Adipocyte (in vitro differentiated cells): ENCODE data around the gene LYPD4.
A peak's percentile ranks its signal among the peaks of the same experiment; 100 is the strongest.

Experiments
- DNase-seq: peaks from one replicate; pipeline ENCODE4 v3.0.0-alpha.2; 2015; ENCODE audit warnings: low read depth
- H3K27me3 ChIP-seq: replicated peaks from 2 replicates; pipeline ENCODE4 v1.7.0; 2013; ENCODE audit warnings: mild to moderate bottlenecking, low read length, moderate library complexity; ENCODE audit not compliant: control insufficient read depth, insufficient read depth
- H3K36me3 ChIP-seq: 2 replicates; pipeline ENCODE4 v1.7.0; 2013; ENCODE audit warnings: low read length, mild to moderate bottlenecking, moderate library complexity; ENCODE audit not compliant: control insufficient read depth, insufficient read depth, severe bottlenecking
- H3K4me1 ChIP-seq: 2 replicates; pipeline ENCODE4 v1.7.0; 2013; ENCODE audit warnings: mild to moderate bottlenecking, low read length, moderate library complexity; ENCODE audit not compliant: control insufficient read depth, insufficient read depth
- H3K4me3 ChIP-seq: 2 replicates; pipeline ENCODE4 v1.7.0; 2013; ENCODE audit warnings: mild to moderate bottlenecking, low read length, moderate library complexity
- H3K9ac ChIP-seq: 2 replicates; pipeline ENCODE4 v1.7.0; 2013; ENCODE audit warnings: mild to moderate bottlenecking, low read length, moderate library complexity
- H3K9me3 ChIP-seq: 2 replicates; pipeline ENCODE4 v1.7.0; 2013; ENCODE audit warnings: mild to moderate bottlenecking, low read length, moderate library complexity; ENCODE audit not compliant: control insufficient read depth

Gene LYPD4

DNA sequence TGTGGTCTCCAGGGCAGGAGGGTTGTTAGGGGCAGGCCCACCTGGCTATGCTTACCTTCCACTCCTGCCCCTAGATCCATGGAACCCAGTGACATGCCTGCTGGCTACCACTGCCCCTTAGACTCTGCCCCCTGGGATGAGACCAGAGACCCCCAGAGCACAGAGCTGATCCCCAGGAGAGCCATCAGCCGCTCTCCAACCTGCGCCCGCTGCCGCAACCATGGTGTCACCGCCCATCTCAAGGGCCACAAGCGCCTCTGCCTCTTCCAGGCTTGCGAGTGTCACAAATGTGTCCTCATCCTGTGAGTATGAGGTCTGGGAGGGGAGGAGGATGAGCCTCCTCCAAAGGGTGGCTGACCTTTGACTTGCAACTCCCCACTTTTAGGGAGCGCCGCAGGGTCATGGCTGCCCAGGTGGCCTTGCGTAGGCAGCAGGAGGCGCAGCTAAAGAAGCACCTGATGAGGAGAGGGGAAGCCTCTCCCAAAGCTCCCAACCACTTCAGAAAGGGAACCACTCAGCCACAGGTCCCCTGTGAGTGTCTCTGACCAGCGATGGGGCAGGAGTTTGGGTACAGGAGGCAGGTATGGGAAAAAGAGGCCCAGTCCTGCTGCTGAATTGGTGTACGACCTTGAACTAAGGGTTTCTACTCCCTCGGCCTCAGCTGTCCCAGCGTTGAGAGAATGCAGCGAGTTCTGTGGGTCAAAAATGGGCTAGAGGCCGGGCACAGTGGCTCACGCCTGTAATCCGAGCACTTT is 3.0 kb upstream of the LYPD4 start:
- no peak for DNase-seq
- Histone ChIP-seq H3K9me3 (no peaks in the 10 kb centered on the region), H3K4me3 (no peak overlapping the region), H3K9ac (no peak overlapping the region), H3K4me1 (no peaks in the 10 kb centered on the region), H3K36me3 (no peaks in the 10 kb centered on the region), H3K27me3 (peaks cover 54% of the 10 kb centered on the region)

DNA sequence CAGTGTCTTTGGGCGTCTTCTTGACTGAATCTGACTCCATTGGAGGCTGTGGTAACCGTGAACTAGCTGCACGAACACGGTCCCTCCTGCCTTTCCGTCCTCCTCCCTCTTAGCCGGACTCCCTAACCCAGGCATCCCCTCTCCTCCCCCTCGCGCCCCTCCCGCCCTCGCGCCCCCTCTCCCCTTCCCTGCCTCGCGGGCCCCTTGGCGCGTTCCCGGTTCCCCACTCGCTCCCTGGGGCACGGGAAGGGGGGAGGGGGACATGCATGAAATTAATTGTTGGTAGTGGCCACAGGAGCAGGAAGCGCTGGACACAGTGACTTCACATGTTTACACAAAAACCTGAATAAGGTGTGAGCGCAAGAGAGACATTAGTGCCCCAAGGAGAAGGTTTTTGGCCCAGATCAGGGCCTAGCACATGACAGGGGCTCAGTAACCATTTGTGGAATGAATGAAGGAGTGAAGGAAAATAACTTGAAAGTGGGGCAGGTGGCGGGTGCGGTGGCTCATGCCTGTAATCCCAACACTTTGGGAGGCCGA is 638 bp upstream of the LYPD4 start:
- H3K9me3 ChIP-seq = no peaks in the 10 kb centered on the region
- no peaks in the 10 kb centered on the region for H3K36me3 ChIP-seq
- DNase-seq = no peak
- no peaks in the 10 kb centered on the region for H3K4me1 ChIP-seq
- peaks cover 39% of the 10 kb centered on the region for H3K27me3 ChIP-seq
- no peak overlapping the region for H3K4me3 ChIP-seq
- H3K9ac ChIP-seq = no peak overlapping the region

DNA sequence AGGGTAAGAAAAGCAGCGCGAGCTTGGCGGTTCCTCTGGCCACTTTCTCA is 343 bp upstream of the LYPD4 start, which contains the start of gene DMRTC2:
DMRTC2 (plus strand) TSS at position 42 of the 50 bp plus-strand sequence. CDS start 2,387 bp downstream, outside the sequence.
- Histone ChIP-seq H3K4me1 (no peaks in the 10 kb centered on the region), H3K9ac (no peak within 1 kb of the TSS), H3K9me3 (no peaks in the 10 kb centered on the region)

DNA sequence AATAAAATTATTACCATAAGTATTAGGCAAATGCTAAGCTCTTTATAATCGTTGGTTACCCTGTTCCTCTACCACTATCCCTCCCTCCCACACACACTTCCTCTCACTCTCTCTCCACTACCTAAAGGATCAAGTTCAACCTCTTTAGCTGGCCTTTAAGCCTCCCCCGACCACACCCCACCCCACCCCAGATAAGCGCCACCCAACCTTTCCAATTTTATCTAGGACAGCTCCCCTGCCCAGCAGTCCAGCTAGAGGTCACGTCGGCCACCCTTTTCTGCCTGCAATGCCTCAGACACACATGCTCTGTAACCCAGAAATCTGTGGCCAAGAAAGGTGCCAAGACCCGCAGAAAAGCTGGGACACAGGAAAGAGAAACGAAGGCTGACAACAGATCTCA is 1.1 kb downstream of the LYPD4 start:
- H3K4me3 ChIP-seq = no peak overlapping the region
- H3K4me1 ChIP-seq = no peaks in the 10 kb centered on the region
- no peaks in the 10 kb centered on the region for H3K9me3 ChIP-seq
- peaks cover 37% of the 10 kb centered on the region for H3K27me3 ChIP-seq
- H3K36me3 ChIP-seq = no peaks in the 10 kb centered on the region
- no peak overlapping the region for H3K9ac ChIP-seq
- no peak for DNase-seq

More for the DNA sequence above, 343 bp upstream of the LYPD4 start, which contains the start of gene DMRTC2:
- peaks cover 39% of the 10 kb centered on the region for H3K27me3 ChIP-seq
- no peaks in the 10 kb centered on the region for H3K36me3 ChIP-seq
- H3K4me3 ChIP-seq = no peak within 1 kb of the TSS
- DNase-seq = no peak

DNA sequence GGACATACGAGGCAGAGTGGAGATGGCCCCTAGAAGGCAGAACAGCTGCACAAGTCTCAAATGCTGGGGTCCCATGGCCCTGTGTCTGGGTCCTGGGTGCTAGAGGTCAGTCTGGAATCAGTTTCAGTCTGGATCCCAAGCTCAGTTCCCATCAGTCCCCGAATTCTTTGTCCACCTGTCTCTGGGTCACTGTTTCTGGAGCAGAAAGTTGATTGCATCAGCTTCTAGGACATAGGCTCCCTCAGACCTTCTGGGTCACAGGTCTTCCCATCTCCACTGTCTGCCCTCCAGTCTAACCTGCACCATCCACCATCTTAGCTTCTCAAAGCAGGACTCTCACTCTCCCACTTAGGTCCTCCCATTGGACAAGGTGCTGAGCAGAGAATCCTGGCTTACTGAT is 5.3 kb downstream of the LYPD4 start:
- H3K27me3 ChIP-seq = peaks cover 63% of the 10 kb centered on the region
- no peak overlapping the region for H3K9ac ChIP-seq
- H3K9me3 ChIP-seq = no peaks in the 10 kb centered on the region
- no peaks in the 10 kb centered on the region for H3K36me3 ChIP-seq
- no peak for DNase-seq
- H3K4me1 ChIP-seq = no peaks in the 10 kb centered on the region
- no peak overlapping the region for H3K4me3 ChIP-seq

DNA sequence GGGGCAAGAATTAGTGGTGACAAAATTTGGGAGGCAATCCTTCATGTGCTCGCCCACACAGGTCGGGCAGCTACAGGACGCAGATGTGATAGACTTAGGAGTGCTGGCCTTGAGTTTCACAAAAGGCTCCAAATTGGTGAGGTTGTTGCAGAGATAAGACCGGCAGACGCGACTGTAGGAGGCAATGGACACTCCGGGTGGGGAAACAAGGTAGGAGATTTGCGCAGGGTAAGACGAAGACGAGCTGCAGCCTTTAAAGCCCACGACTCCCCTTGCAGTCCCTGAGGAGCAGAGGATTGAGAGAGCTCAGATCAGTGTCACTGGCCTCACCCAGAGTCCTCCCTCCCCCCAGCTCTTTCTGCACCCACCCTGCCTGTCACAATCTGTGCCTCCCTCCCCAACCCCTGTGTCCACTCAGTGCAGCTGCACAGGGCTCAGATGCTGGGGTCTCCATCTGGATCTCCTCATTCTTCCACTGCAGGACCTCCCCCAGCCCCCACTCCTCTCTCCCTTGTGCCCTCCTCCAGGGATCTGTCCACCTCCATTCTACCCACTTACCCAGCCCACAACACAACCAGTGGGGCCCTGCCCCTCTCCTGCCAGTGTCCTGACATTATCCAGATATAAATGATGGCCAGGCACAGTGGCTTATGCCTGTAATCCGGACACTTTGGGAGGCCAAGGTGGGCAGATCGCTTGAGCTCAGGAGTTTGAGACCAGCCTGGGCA is 6.3 kb downstream of the LYPD4 start:
- Histone ChIP-seq H3K4me3 (no peak overlapping the region), H3K4me1 (no peaks in the 10 kb centered on the region), H3K36me3 (no peaks in the 10 kb centered on the region), H3K27me3 (peaks cover 57% of the 10 kb centered on the region), H3K9me3 (no peaks in the 10 kb centered on the region), H3K9ac (no peak overlapping the region)
- DNase-seq = no peak

DNA sequence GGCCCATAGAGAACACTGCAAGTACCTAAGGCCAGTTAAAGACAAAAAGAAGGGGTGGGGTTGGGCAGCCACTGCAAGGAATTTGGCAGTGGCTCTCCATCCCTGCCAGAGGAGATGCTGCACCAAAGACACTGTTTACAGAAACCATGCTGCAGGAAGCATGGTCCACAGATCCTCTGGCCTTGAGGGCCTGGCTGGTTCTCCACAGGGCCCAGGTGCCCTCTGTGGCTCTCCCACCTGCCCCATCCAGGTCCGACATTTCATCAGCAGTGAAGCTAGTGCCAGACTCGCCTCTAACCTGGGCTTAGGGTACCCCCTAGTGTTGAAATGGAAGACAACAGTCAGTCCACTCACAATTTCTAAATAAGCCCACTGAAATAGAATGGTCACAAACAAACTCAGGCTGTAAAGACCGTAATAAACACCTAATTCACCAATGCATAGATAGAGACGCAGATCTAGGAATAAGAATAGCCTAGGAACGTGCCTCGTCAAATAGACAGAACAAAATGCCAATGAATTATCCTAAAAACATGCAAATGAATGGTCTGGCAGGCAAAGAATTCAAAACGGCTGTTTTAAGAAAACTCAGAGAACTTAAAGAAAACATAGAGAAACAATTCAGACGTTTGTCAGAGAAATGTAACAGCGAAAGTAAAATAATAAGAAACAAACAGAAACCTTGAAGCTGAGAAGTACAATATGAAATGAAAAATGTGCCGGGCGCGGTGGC is 23.3 kb downstream of the LYPD4 start:
- no peaks in the 10 kb centered on the region for H3K36me3 ChIP-seq
- H3K27me3 ChIP-seq = peaks cover 18% of the 10 kb centered on the region
- peak; percentile 25 for DNase-seq
- H3K4me3 ChIP-seq = no peak overlapping the region
- H3K9ac ChIP-seq = no peak overlapping the region
- no peaks in the 10 kb centered on the region for H3K4me1 ChIP-seq
- no peaks in the 10 kb centered on the region for H3K9me3 ChIP-seq

DNA sequence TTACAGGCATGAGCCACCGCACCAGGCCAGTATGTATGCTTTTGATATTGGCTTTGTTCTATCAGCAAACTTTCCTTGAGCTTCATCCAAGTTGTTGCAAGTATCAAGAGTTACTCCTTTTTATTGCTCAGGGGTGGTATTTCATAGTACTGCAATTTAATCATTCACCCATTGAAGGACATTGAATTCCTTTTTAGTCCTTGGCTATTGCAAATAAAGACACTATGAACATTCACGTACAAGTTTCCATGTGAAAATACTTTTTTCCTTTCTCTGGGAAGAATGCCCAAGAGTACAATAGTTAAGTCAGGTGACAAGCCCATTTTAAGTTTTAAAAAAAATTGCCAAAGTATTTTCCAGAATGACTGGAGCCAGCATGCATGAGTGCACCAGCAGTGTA is 27.7 kb downstream of the LYPD4 start:
- H3K9ac ChIP-seq = no peak overlapping the region
- H3K9me3 ChIP-seq = no peaks in the 10 kb centered on the region
- no peaks in the 10 kb centered on the region for H3K4me1 ChIP-seq
- no peak overlapping the region for H3K4me3 ChIP-seq
- DNase-seq = no peak
- no peaks in the 10 kb centered on the region for H3K36me3 ChIP-seq
- peaks cover 26% of the 10 kb centered on the region for H3K27me3 ChIP-seq

DNA sequence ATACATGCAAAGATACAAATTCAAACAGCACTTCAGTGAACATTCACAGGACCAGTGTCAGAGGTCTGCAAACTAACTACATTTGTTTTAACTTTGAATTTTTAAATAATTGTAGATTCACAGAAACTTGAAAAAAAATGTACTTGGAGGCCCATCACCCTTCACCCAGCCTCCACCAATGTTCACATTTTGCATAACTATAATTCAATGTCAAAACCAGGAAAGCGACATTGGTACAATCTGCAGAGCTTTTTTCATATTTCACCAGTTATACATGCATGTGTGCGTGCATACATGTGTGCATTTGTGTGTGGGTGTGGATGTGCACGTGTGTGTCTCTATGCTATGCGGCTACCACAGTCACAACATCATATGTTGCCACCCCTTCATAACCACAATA is 29.2 kb downstream of the LYPD4 start:
- DNase-seq = no peak
- peaks cover 28% of the 10 kb centered on the region for H3K27me3 ChIP-seq
- H3K4me3 ChIP-seq = no peak overlapping the region

DNA sequence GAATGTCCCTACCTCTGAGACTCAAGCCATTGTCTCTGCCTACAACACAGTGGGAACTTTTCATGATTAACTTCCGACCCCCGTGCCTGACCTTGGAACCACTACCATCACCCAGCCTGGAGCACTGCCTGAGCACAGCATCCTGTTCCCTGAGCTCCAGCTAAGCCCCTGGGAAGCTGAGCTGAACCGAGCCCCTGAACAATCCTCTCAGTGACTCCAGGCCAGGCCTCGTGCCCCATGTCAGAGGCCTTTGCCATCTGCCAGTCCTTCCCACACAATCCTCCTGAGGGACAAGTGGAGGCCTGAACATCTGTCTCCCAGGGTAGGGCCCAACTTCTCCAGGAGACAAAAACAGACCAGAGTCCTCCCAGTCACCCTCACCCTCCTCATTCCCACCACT is 30.6 kb downstream of the LYPD4 start:
- H3K4me1 ChIP-seq = no peaks in the 10 kb centered on the region
- H3K9me3 ChIP-seq = no peaks in the 10 kb centered on the region
- no peak for DNase-seq
- no peaks in the 10 kb centered on the region for H3K36me3 ChIP-seq
- no peak overlapping the region for H3K4me3 ChIP-seq
- peaks cover 28% of the 10 kb centered on the region for H3K27me3 ChIP-seq
- H3K9ac ChIP-seq = no peak overlapping the region

More for the DNA sequence above, 29.2 kb downstream of the LYPD4 start:
- Histone ChIP-seq H3K4me1 (no peaks in the 10 kb centered on the region), H3K9me3 (no peaks in the 10 kb centered on the region), H3K9ac (no peak overlapping the region), H3K36me3 (no peaks in the 10 kb centered on the region)

DNA sequence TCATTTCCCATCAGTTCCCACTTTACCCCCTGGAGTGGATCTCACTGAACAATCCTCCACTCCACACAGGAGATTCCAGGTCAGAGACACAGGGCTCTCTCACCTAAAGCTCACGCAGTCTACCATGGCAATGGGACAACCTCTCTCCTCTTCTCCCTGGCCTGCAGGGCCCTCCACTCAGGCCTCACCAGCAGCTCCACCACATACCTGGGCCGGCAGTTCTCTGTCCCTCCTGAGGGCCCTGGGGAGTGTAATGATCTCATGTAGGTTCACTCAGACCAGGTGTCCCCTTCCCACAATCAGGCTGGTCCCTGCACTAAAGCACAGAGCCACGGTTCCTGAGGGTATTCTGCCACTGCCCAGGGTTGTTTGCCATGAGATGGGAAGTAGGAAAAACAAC is 32.5 kb downstream of the LYPD4 start:
- peaks cover 29% of the 10 kb centered on the region for H3K27me3 ChIP-seq
- H3K4me3 ChIP-seq = no peak overlapping the region
- no peaks in the 10 kb centered on the region for H3K4me1 ChIP-seq
- H3K9me3 ChIP-seq = no peaks in the 10 kb centered on the region
- no peak overlapping the region for H3K9ac ChIP-seq
- DNase-seq = no peak
- no peaks in the 10 kb centered on the region for H3K36me3 ChIP-seq
